Glomerular visceral epithelial cell (primary cell): ENCODE data around the gene CA10.

Source experiments
- DNase-seq: peaks from one replicate; pipeline ENCODE4 v3.0.0-alpha.2; 2016; ENCODE audit errors: extremely low spot score

The CA10 gene

GRCh38 chr17:51769231-51769630, 389.3 kb downstream of the CA10 start:
- no peak for DNase-seq

GRCh38 chr17:51768706-51769105, 389.8 kb downstream of the CA10 start:
- DNase-seq = no peak

GRCh38 chr17:51767287-51767686, 391.2 kb downstream of the CA10 start:
- DNase-seq = no peak

- DNase-seq = no peak
These were observed 393.0 kb downstream of the CA10 start for GRCh38 chr17:51765282-51766135.

GRCh38 chr17:51764387-51764971, 394.0 kb downstream of the CA10 start:
- peak; percentile 41 for DNase-seq

- DNase-seq = no peak
These were observed 395.5 kb downstream of the CA10 start for GRCh38 chr17:51763058-51763457.

- DNase-seq = no peak
These were observed 397.4 kb downstream of the CA10 start for GRCh38 chr17:51761105-51761504.

GRCh38 chr17:51759260-51759659, 399.3 kb downstream of the CA10 start:
- no peak for DNase-seq

GRCh38 chr17:51751072-51751471, 407.4 kb downstream of the CA10 start:
- no peak for DNase-seq

- no peak for DNase-seq
These were observed 409.5 kb downstream of the CA10 start for GRCh38 chr17:51748749-51749604.

- DNase-seq = no peak
These were observed 412.1 kb downstream of the CA10 start for GRCh38 chr17:51746421-51746820.

GRCh38 chr17:51745993-51746392, 412.5 kb downstream of the CA10 start:
- no peak for DNase-seq

- DNase-seq = no peak
These were observed 415.0 kb downstream of the CA10 start for GRCh38 chr17:51743477-51743876.

GRCh38 chr17:51742571-51742970, 415.9 kb downstream of the CA10 start:
- no peak for DNase-seq

- DNase-seq = no peak
These were observed 417.1 kb downstream of the CA10 start for GRCh38 chr17:51741458-51741857.

GRCh38 chr17:51740531-51740930, 418.0 kb downstream of the CA10 start:
- no peak for DNase-seq

- DNase-seq = no peak
These were observed 419.1 kb downstream of the CA10 start for GRCh38 chr17:51739245-51739886.

- no peak for DNase-seq
These were observed 422.2 kb downstream of the CA10 start for GRCh38 chr17:51736356-51736755.

GRCh38 chr17:51734976-51735375, 423.5 kb downstream of the CA10 start:
- DNase-seq = no peak

- no peak for DNase-seq
These were observed 424.1 kb downstream of the CA10 start for GRCh38 chr17:51734462-51734861.

GRCh38 chr17:51733166-51733565, 425.3 kb downstream of the CA10 start:
- no peak for DNase-seq
